ENCODE results near the gene FOCAD.

DNA sequence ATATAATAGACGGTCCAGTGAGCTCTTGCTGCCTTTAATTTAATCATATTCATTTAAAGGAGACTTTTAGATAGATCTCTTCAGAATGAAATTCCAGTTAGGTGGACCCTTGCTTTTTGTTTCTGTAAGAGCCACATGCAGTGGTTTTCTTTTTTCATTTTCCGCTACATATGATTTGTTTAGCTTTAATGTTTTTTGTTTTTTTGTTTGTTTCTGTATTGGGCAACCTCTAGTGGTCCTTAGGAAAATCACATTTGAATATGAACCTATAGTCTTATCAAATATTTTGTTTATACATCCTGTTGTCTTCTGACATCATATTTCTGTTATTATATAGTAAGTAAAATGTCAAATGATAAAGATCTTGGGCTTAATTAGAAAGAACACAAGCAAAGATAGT lies 196.6 kb downstream of the FOCAD start:
- TF ChIP-seq SRF (IDR thresholded peaks at IDR 0.05; ENCODE audit: low read depth, low read length) (no peak), YY1 (IDR thresholded peaks at IDR 0.05; ENCODE audit: low read depth, low read length) (no peak), ZNF274 (IDR thresholded peaks at IDR 0.05; ENCODE audit: borderline replicate concordance, extremely low read depth, low read length) (no peak), POLR2A (IDR thresholded peaks at IDR 0.05; ENCODE audit: control extremely low read depth in 1 of 2, low read depth in 2 of 2, low read length in 2 of 2) (no peak)
- TF ChIP-seq, protein P1, sequence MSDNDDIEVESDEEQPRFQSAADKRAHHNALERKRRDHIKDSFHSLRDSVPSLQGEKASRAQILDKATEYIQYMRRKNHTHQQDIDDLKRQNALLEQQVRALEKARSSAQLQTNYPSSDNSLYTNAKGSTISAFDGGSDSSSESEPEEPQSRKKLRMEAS (IDR thresholded peaks at IDR 0.05) = no peak
- TF ChIP-seq, protein P2, sequence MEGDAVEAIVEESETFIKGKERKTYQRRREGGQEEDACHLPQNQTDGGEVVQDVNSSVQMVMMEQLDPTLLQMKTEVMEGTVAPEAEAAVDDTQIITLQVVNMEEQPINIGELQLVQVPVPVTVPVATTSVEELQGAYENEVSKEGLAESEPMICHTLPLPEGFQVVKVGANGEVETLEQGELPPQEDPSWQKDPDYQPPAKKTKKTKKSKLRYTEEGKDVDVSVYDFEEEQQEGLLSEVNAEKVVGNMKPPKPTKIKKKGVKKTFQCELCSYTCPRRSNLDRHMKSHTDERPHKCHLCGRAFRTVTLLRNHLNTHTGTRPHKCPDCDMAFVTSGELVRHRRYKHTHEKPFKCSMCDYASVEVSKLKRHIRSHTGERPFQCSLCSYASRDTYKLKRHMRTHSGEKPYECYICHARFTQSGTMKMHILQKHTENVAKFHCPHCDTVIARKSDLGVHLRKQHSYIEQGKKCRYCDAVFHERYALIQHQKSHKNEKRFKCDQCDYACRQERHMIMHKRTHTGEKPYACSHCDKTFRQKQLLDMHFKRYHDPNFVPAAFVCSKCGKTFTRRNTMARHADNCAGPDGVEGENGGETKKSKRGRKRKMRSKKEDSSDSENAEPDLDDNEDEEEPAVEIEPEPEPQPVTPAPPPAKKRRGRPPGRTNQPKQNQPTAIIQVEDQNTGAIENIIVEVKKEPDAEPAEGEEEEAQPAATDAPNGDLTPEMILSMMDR (IDR thresholded peaks at IDR 0.05; ENCODE audit: control extremely low read depth in 1 of 3, insufficient read depth in 1 of 3, low read depth in 1 of 3, low read length in 3 of 3) = no peak

Data from H1 (cell line).